K562 (cell line): ENCODE data around the gene MPZL3. TPM values are rescaled to one million over a fixed set of nuclear protein-coding genes. Genes with fewer than 3 reads are reported as not detected.
A peak's percentile ranks its signal among the peaks of the same experiment; 100 is the strongest.

Experiments
- CREB3 ChIP-seq: fragments of 450-650 bp; conservative IDR thresholded peaks from 2 replicates; pipeline ENCODE4 v1.6.1; 2016; ENCODE audit warnings: missing genetic modification characterization, low read depth, mild to moderate bottlenecking, missing compliant biosample characterization, moderate library complexity
- ELF1 ChIP-seq: fragments of 200-800 bp; sonication (Bioruptor generic); IDR thresholded peaks from 2 replicates; pipeline ENCODE4 v1.6.1; 2016; ENCODE audit warnings: missing genetic modification characterization, missing compliant biosample characterization
- GATA2 ChIP-seq: sonication (generic); formaldehyde crosslinking; IDR thresholded peaks from 2 replicates; pipeline ENCODE4 v1.4.0; 2020; ENCODE audit warnings: mild to moderate bottlenecking, missing genetic modification reagents
- HCFC1 ChIP-seq: IDR thresholded peaks from 2 replicates; pipeline ENCODE4 v1.6.1; 2012; ENCODE audit warnings: low read depth, low read length, improper control_type of control experiment
- HNRNPUL1 ChIP-seq: fragments of 200-400 bp; formaldehyde crosslinking; IDR thresholded peaks from 2 replicates; pipeline ENCODE4 v1.6.1; 2017; ENCODE audit warnings: low read length
- MAZ ChIP-seq, 2 experiments: fragments of 450-650 bp in 1 of 2; sonication (generic) in 1 of 2; formaldehyde crosslinking; IDR thresholded peaks in 1 of 2; conservative IDR thresholded peaks in 1 of 2; 2 replicates each; pipeline versions ENCODE4 v1.4.0 to v1.5.0; 2020; ENCODE audit warnings: mild to moderate bottlenecking in 1 of 2, missing genetic modification reagents in 1 of 2
- MECOM ChIP-seq: fragments of 250-450 bp; sonication (Bioruptor Pico); IDR thresholded peaks from 2 replicates; pipeline ENCODE4 v1.8.0; 2022; ENCODE audit warnings: inconsistent platforms
- NFE2 ChIP-seq: IDR thresholded peaks from 2 replicates; pipeline ENCODE4 v1.6.1; 2014; ENCODE audit warnings: antibody characterized with exemption, low read depth
- NFIC ChIP-seq: fragments of 450-650 bp; IDR thresholded peaks from 2 replicates; pipeline ENCODE4 v1.6.1; 2017; ENCODE audit warnings: mild to moderate bottlenecking, inconsistent platforms
- PYGO2 ChIP-seq: fragments of 450-650 bp; IDR thresholded peaks from 2 replicates; pipeline ENCODE4 v1.6.1; 2016; ENCODE audit warnings: mild to moderate bottlenecking, missing genetic modification characterization, moderate library complexity, missing compliant biosample characterization
- SMAD2 ChIP-seq: fragments of 150-350 bp; IDR thresholded peaks from 2 replicates; pipeline ENCODE4 v1.6.1; 2014; ENCODE audit warnings: low read depth, mild to moderate bottlenecking, low read length
- TBP ChIP-seq: optimal IDR thresholded peaks from 2 replicates; pipeline ENCODE3; 2011; ENCODE audit warnings: low read depth, low read length, improper control_type of control experiment
- TCFL5 ChIP-seq: fragments of 250-450 bp; sonication (Bioruptor Pico); conservative IDR thresholded peaks from 2 replicates; pipeline ENCODE4 v1.6.1; 2021; ENCODE audit warnings: mild to moderate bottlenecking, moderate library complexity, matching md5 sums
- TOE1 ChIP-seq, 2 experiments: fragments of 450-650 bp in 1 of 2; sonication (generic) in 1 of 2; formaldehyde crosslinking in 1 of 2; IDR thresholded peaks; 2 replicates each; pipeline versions ENCODE4 v1.7.1 to v1.8.0; 2016 to 2022; ENCODE audit warnings: borderline replicate concordance in 2 of 2, mild to moderate bottlenecking in 2 of 2, antibody characterized with exemption in 1 of 2, inconsistent platforms in 1 of 2, low read depth in 1 of 2, missing genetic modification reagents in 1 of 2, moderate library complexity in 1 of 2
- TRIM28 ChIP-seq: fragments of 450-650 bp; IDR thresholded peaks from 2 replicates; pipeline ENCODE4 v1.6.1; 2017
- ZBED1 ChIP-seq: IDR thresholded peaks from 2 replicates; pipeline ENCODE4 v1.6.1; 2014
- ZNF12 ChIP-seq: sonication (generic); formaldehyde crosslinking; IDR thresholded peaks from 2 replicates; pipeline ENCODE4 v1.4.0; 2020; ENCODE audit warnings: mild to moderate bottlenecking, missing genetic modification reagents
- ZNF124 ChIP-seq: sonication (generic); formaldehyde crosslinking; IDR thresholded peaks from 2 replicates; pipeline ENCODE4 v1.8.1; 2022; ENCODE audit warnings: missing genetic modification reagents
- ZNF197 ChIP-seq: fragments of 200-800 bp; sonication (Bioruptor generic); IDR thresholded peaks from 2 replicates; pipeline ENCODE4 v1.6.1; 2016; ENCODE audit warnings: low read depth, missing genetic modification characterization, missing compliant biosample characterization
- ZNF239 ChIP-seq: fragments of 250-450 bp; sonication (Bioruptor Pico); IDR thresholded peaks from 2 replicates; pipeline ENCODE4 v1.4.0; 2020; ENCODE audit warnings: mild to moderate bottlenecking
- ZNF511 ChIP-seq: sonication (generic); formaldehyde crosslinking; IDR thresholded peaks from 2 replicates; pipeline ENCODE4 v1.8.0; 2022; ENCODE audit warnings: mild to moderate bottlenecking, missing genetic modification reagents
- ZNF785 ChIP-seq: fragments of 250-450 bp; sonication (Bioruptor Pico); IDR thresholded peaks from 2 replicates; pipeline ENCODE4 v1.4.0; 2020; ENCODE audit warnings: mild to moderate bottlenecking
- polyA plus RNA-seq, 8 experiments: library from polyadenylated mRNA; depleted of rRNA in 4 of 8; stranded (reverse) in 5 of 8; unstranded in 3 of 8; fragments of >200 nt; fragmentation: Nextera tagmentation in 2 of 8; fragmentation: Illumina TruSeq in 1 of 8; extraction: Ambion mirVana in 2 of 8; extraction: Trizol in 1 of 8; gene quantifications; 2 replicates each; pipeline versions ENCODE4 v1.2.1 to v1.2.3, GENCODE V29; 2011 to 2014; ENCODE audit warnings: inconsistent platforms in 1 of 8, missing spikeins in 1 of 8
- total RNA-seq, 7 experiments: library from RNA; depleted of rRNA in 6 of 7; stranded (reverse); fragments of >200 nt in 6 of 7; fragmentation: Illumina TruSeq in 2 of 7; extraction: Trizol in 2 of 7; gene quantifications; 2 replicates each; pipeline versions ENCODE4 v1.2.1 to v1.2.3, GENCODE V29; 2011 to 2021; ENCODE audit warnings: low replicate concordance in 1 of 7
- TF ChIP-seq, protein P1 (sequence below), 2 experiments: fragments of 250-450 bp in 1 of 2; fragments of 450-650 bp in 1 of 2; sonication (Bioruptor Pico) in 1 of 2; IDR thresholded peaks; 2 replicates each; pipeline versions ENCODE4 v1.6.1 to v1.8.0; 2016 to 2021; ENCODE audit warnings: mild to moderate bottlenecking in 2 of 2, moderate library complexity in 2 of 2, missing compliant biosample characterization in 1 of 2, missing genetic modification characterization in 1 of 2
- TF ChIP-seq, protein P2 (sequence below): fragments of 150-350 bp; conservative IDR thresholded peaks from 2 replicates; pipeline ENCODE4 v1.6.1; 2014; ENCODE audit warnings: low read length

The MPZL3 gene
- total and polyA plus RNA-seq, 9 of the 15 experiments (the other 6 are each of a cell fraction or from before 2014, with no cell fraction given): 0.97 to 2.9 (median 1.6) TPM

GRCh38 chr11:118251858-118252652 is at the start of gene MPZL3 (continued):
- peak; percentile 67; the same call in 1 of the 2 replicates for TF ChIP-seq ZNF12 (CRISPR knock-in tag)
- peak in 1 of 2 experiments; percentile 70; a peak in 3 of 4 replicates for TF ChIP-seq MAZ (CRISPR knock-in tag; conservative IDR thresholded peaks at IDR 0.05 in 1 of 2, IDR thresholded peaks at IDR 0.05 in 1 of 2)
- no peak for TF ChIP-seq NFE2
- TF ChIP-seq ELF1 (tag): peak; percentile 90
- TF ChIP-seq NFIC: peak; percentile 94
- peak; percentile 85; the same call in 1 of the 2 replicates for TF ChIP-seq CREB3 (tag)
- no peak for TF ChIP-seq TCFL5 (CRISPR knock-in tag)
- TF ChIP-seq, protein P1, sequence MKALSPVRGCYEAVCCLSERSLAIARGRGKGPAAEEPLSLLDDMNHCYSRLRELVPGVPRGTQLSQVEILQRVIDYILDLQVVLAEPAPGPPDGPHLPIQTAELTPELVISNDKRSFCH (CRISPR knock-in tag; IDR thresholded peaks at IDR 0.05): no peak
- TF ChIP-seq, protein P1 (tag; IDR thresholded peaks at IDR 0.05): peak; percentile 60
- TF ChIP-seq ZNF511 (CRISPR knock-in tag): peak; percentile 93
- TF ChIP-seq ZNF197 (CRISPR knock-in tag): 0 out of 2 replicates have a peak, but pooled peaks have one; percentile 50
- TF ChIP-seq HNRNPUL1: no peak
- TF ChIP-seq MECOM (CRISPR knock-in tag): no peak
- TF ChIP-seq ZBED1: no peak
- TF ChIP-seq TBP: no peak
- no peak for TF ChIP-seq GATA2 (CRISPR knock-in tag)
- no peak for TF ChIP-seq ZNF239 (CRISPR knock-in tag)
- no peak for TF ChIP-seq SMAD2
- no peak for TF ChIP-seq ZNF785 (CRISPR knock-in tag)
- TF ChIP-seq TRIM28: no peak
- TF ChIP-seq HCFC1: peak; percentile 19; the same call in 1 of the 2 replicates
- no peak for TF ChIP-seq PYGO2
- no peak for TF ChIP-seq TOE1 (IDR thresholded peaks at IDR 0.05; ENCODE audit: borderline replicate concordance)
- peak; percentile 62; the same call in 1 of the 2 replicates for TF ChIP-seq TOE1 (CRISPR knock-in tag; IDR thresholded peaks at IDR 0.05; ENCODE audit: borderline replicate concordance, low read depth)
- TF ChIP-seq, protein P2, sequence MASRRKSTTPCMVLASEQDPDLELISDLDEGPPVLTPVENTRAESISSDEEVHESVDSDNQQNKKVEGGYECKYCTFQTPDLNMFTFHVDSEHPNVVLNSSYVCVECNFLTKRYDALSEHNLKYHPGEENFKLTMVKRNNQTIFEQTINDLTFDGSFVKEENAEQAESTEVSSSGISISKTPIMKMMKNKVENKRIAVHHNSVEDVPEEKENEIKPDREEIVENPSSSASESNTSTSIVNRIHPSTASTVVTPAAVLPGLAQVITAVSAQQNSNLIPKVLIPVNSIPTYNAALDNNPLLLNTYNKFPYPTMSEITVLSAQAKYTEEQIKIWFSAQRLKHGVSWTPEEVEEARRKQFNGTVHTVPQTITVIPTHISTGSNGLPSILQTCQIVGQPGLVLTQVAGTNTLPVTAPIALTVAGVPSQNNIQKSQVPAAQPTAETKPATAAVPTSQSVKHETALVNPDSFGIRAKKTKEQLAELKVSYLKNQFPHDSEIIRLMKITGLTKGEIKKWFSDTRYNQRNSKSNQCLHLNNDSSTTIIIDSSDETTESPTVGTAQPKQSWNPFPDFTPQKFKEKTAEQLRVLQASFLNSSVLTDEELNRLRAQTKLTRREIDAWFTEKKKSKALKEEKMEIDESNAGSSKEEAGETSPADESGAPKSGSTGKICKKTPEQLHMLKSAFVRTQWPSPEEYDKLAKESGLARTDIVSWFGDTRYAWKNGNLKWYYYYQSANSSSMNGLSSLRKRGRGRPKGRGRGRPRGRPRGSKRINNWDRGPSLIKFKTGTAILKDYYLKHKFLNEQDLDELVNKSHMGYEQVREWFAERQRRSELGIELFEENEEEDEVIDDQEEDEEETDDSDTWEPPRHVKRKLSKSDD: peak; percentile 32; the same call in 1 of the 2 replicates
- TF ChIP-seq ZNF124 (CRISPR knock-in tag): no peak
